GM18873 (cell line): ENCODE measurements around the gene SMIM17.

ENCODE experiments used
- ATAC-seq: cut with Tn5 transposase; IDR thresholded peaks from one replicate; pipeline ENCODE4 v1.9.1; 2021; ENCODE audit warnings: mild to moderate bottlenecking, moderate library complexity, moderate number of reproducible peaks; ENCODE audit not compliant: unreplicated experiment, low FRiP score

Gene SMIM17

DNA sequence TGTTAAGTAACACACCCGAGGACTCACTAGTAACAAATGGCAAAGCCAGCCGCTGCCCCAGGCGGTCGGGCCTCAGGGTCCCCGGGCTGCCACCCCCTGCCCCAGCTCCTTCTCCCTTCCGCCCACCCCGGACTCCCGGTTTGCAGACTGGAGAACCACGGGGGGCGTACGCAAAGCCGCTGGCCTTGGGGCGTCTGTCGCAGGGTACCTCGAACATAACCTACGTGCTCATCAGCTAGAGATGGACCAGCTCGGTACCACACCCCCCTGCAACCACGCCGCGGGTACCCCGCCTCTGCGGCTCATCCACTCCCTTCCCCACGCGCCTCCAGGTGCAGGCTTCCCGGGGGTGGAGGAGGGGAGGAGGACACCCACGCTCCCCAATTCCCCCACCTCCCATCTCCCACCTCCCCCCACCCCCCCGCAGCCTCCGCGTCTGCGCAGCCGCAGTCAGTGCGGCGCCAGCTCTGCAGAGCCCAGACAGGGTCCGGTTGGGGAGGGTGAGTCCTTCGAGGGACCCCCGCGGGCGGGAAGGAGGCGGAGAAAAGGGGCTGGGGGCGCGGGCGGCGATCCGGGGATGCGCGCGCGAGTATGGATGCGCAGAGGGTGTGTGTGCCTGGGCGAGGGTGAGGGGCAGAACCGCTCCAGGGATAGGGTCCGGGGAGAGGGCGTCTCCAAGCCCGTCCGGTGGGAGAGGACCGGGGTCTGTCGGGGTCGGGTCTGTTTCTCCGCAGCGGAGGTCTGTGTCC is at the start of gene SMIM17:
SMIM17 (plus strand) TSS at position 449 of the 749 bp plus-strand sequence. CDS start 2,509 bp downstream, outside the sequence.
- ATAC-seq, result no peak

DNA sequence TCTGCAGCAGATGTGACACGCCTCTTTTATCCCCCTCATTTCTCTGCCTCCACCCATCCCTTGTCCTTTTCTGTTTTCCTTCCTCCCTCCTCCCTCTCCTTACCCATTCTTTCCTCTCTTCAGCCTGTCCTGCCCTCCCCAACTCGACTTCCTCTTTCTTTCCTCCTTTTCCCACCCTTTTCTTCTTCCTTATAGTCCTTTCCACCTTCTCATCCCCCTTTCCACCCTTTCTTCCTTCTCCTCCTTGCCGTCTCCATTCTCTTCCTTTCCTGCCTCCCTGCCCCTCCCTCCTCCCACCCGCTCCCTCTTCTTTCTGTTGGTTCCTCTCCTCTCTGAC is 48.5 kb upstream of the SMIM17 start:
- no peak for ATAC-seq

DNA sequence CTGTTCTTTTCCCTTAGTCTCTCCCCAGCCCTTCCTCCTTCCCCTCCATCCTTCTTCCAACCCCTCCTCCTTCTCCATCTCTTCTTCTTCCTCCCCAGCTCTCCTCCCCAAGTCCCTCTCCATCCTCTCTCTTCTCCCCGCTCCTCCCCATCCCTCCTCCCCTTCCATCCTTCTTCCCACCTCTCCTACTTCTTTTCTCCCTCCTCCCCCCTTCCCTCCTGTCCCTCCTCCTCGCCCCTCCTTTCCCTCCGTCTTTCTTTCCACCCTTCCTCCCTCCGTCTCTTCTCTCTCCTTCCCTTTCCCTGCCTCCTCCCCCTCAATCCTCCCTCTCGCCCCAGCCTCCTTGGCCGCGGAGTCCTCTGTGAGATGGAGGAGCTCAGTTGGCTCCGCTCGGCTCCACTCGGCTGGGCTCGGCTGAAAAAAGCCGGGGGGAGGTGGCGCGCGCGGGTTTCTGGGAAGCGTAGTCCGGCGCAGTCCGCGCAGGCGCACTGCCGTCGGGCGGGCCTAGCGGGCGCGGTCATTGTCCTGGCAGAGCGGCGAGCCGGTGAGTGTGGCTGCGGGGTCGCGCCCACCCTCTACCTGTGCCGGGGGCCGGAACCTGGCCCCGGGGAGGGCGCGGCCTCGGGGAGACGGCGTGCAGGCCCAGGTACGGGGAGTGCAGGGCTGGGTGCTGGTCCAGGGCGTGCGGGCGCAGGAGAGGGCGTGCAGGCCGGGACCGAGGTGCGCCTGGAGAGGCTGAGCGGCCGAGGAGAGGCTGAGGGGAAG is 48.0 kb upstream of the SMIM17 start, which contains the start of gene ZNF71:
ZNF71 (plus strand) TSS at position 520 of the 765 bp plus-strand sequence. CDS start 6,257 bp downstream, outside the sequence.
- ATAC-seq, result peak; percentile 67

DNA sequence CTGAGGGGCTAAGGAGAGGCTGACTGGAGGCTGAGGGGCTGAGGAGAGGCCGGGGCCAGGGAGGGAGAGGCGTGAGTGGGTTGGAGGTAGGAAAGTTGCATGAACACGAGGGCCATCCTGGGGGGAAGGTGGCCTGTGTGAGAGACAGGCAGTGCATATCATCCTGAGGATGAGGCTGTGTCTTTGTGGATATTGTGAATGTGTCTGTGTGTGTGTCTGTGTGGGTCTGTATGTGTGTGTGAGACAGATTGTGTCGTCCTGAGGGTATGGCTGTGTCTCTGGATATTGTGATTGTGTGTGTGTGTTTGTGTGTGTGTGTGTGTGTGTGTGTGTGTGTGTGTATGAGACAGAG is 47.4 kb upstream of the SMIM17 start:
- ATAC-seq, result peak; percentile 18

DNA sequence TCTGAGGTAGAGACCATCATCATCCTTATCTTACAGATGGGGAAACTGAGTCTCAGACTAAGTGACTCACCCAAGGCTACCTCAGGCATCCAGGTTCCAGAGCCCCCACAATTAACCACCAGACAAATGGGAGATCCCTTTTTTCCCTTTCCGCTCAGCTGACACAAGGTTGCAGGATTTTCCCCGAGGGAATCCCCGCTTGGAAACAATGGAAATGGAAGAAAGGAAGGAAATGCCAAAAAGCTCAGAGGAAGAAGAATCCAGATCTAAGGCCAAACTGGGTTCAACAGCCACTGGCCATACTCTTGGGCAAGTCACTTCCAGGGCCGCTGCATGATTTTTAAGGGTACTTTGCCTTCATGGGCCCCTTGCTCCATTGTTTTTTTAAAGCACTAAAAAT is 46.3 kb upstream of the SMIM17 start:
- ATAC-seq, result no peak

DNA sequence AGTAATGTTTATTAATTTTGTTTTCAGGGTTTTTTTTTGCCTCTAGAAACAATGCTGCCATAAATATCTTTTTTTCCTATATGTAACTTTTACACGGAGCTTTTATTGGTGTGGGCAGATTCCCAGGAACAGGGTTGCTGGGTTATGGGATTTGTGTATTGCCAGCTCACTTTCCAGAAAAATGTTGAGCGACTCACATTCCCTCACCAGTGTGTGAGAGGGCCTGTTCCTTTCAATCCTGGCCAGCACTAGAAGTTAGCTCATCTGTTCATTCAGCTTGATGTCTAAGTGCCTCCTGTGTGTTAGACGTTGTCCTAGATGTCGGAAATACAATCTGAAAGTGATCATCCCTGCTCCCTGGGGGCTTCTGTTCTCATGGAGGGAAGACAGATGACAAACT is 45.3 kb upstream of the SMIM17 start:
- ATAC-seq, result no peak

DNA sequence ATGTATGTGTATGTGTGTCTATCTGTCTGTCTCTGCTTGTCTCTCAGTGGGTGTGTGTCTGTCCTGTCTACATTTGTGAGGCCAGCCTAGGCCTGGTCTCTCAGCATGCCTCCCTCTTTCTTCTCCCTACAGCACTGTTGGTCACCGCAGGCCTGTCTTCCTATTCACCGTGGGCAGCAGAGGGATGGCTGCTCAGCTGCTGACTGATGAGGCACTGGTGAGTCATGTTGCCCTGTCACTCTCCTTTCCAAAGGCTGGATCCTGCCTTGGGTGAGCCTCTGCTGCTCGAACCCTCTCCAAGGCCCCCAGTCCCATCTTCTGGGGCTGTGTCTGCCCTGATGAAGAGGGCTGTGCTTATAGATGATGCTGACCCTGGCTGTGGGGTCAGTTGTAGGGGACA is 41.6 kb upstream of the SMIM17 start:
- no peak for ATAC-seq

DNA sequence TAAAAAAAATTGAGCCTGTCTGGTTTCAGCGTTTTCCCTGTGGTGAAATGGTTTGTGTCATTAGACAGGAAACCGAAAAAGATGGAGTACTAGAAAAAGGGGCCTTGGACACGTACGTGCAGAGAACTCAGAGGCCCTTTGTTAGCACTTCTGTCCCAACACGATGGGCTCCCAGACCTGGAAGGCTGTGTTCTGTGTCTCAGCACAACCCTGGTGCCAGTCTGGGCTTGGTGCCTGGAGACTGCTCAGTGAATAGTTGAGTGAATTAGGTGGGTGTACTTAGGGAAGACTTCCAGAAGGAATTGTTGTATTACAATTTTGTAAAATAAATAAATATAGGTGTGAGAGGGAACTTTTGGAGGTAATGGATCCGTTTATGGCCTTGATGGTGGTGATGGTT is 39.1 kb upstream of the SMIM17 start:
- ATAC-seq, result no peak

DNA sequence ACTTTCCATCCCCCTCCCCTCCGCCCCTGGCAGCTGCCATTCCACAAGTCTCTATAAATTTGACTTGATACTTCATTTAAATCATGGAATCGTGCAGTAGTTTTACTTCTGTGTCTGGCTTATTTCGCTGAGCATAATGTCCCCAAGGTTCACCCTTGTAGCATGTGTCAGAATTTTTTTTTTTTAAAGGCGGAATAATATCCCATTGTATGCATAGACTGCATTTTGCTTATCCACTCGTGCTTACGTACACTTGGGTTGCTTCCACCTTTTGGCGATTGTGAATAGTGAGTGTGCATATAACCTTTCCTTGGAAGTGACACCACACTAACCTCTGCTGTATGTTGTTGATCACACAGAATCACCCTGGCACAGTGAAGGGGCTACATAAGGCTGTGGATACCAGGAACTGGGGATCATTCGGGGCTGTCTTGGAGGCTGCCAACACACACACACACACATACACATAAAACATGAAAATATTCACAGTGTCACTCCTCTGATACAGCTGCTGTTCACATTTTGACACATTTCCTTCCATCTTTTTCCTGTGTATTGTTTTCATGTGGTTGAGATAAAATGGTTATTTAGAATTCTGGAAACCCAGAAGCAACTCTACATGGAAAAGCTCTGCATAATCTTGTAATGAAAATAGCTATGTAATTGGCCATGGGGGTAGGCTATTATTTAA is 34.5 kb upstream of the SMIM17 start:
- ATAC-seq, result no peak

DNA sequence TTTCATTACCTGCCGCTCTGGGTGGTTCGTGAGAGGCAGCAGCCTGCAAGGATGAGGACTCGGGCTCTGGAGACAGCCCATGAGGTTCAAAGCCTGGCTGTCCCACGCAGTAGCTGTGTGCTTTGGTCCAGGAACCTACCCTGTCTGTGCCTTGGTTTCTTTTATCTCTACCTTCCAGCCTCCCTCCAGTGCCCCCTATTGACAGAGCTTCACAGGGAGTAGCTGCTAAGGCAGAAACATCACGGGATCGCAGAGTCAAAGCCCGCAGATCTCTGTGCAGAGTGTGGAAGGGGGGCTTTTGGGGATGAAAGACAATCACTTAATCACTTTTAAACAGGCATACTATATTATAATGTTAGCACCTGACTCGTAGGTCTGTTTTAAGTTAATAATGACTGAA is 31.7 kb upstream of the SMIM17 start:
- no peak for ATAC-seq

DNA sequence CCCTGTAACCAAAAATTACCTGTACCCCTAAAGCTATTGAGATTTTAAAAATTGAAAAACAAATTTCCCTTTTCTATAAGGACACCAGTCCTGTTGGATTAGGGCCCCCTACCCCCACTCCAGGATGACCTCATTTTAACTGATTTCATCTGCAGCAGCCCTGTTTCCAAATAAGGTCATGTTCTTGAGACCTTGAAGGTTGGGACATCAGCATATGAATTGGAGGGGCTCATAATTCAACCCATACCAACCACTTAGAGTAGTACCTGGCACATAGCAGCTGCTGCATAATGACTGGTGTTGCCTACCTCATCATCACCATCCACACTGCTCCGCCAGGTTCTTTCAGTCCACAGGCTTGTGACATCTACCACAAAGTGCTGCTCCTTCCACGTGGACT is 30.2 kb upstream of the SMIM17 start:
- ATAC-seq, result no peak

DNA sequence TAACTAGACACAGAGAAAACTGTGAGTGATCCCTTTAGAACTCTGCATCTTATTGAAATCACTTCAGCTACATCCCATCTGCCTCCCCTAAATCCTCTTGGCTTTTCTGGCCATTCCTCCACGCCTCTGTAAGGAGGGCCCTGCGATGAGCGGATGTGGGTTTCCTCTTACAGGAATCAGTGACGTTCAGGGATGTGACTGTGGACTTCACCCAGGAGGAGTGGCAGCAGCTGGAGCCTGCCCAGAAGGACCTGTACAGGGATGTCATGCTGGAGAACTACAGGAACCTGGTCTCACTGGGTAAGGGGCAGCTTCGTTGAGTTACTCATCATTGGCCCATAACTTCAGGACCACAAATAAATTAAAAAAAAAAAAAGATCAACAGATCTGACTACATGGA is 29.3 kb upstream of the SMIM17 start:
- ATAC-seq, result no peak

DNA sequence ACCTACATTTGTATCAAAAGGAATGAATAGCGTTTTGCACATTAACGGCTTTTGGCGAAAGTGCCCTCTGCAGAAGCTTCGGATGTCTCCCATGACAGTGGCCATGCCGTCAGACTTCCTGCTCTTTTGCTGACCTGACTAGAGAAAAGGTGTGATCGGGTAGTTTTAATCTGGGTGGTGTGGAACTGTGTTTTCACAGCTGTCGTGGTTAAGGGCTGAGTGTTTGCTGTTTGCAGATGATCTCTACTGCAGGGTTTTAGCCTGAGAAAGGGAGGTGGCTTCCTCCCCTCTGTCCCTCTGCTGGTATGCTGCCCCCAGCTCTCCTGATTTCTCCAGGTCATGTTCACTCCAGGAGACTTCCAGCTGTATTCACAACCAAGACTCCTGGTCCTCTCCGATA is 25.4 kb upstream of the SMIM17 start:
- no peak for ATAC-seq

DNA sequence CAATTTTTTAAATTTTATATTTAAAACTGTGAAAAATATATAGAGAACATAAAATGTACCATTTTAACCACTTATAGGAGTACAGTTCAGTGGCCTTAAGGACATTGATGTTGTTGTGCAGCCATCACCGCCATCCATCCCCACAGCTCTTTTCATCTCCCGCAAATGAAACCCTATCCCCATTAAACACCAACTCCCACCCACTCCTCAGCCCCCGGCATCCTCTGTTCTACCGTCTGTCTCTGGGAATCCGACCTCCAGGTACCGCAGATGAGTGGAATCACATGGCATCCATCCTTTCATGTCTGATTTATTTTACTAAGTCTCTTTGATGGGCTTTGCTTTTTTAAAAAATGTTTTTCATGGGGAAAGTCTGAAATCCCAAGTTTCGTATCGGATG is 23.8 kb upstream of the SMIM17 start:
- ATAC-seq, result no peak

DNA sequence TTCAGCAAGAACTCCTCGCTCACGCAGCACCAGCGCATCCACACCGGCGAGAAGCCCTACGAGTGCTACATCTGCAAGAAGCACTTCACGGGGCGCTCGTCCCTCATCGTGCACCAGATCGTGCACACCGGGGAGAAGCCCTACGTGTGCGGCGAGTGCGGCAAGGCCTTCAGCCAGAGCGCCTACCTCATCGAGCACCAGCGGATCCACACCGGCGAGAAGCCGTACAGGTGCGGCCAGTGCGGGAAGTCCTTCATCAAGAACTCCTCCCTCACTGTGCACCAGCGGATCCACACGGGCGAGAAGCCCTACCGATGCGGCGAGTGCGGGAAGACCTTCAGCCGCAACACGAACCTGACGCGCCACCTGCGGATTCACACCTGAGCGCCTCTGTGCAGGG is 20.6 kb upstream of the SMIM17 start:
- ATAC-seq, result no peak

DNA sequence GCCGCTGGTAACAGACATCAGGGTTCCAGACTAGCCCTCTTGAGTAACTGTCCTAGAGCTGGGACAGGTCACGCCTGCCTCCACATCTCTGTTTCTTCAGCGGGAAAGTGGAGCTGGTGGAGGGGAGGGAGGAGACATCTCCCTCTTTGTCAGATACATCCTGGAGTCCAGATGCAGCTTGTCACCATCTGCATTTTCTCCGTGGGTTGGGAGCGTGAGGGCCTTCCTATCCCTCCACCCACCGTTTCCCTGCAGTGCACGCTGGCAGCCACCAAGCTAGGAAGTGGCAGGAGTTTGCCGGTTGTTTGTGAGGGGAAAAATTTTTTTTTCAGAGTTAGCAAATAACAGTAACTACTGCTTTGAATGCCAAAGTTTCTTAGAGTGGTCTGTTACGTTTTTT is 20.0 kb upstream of the SMIM17 start:
- ATAC-seq, result no peak

DNA sequence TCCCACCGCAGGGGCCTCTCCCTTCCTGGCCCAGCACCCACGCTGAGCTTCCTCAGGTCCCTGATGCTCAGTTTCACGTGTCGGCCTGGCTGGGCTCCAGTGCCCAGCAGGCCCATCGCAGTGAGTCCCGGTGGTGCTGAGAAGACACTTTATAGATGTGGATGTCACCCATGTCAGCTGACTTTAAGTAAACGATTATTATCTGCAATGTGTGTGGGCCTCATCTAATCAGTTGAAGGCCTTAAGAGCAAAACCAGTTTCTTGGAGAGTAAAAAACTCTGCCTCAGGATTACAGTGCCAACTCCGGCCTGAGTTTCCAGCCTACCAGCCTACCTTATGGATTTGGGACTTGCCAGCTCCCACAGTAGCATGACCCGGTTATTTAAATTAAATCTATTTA is 17.3 kb upstream of the SMIM17 start:
- ATAC-seq, result no peak

DNA sequence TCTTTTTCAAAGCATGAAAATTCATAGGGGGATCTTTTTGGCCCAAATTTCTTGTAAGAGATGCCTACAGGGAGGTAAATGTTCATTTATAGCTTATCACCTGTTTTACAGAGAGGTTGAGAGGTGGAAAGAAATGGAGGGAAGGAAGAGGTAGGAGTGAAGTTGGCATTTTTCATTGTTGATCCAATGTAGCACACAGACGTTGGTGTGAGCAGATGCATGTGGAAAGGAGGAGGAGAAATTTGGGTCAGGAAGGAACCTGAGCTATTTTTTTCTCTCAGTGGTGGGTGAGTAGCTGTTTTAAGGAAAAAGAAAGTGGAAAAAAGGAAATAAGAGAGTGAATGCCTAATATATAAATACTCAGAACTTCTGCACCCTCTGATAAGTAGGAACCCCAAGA is 9.9 kb upstream of the SMIM17 start:
- no peak for ATAC-seq

DNA sequence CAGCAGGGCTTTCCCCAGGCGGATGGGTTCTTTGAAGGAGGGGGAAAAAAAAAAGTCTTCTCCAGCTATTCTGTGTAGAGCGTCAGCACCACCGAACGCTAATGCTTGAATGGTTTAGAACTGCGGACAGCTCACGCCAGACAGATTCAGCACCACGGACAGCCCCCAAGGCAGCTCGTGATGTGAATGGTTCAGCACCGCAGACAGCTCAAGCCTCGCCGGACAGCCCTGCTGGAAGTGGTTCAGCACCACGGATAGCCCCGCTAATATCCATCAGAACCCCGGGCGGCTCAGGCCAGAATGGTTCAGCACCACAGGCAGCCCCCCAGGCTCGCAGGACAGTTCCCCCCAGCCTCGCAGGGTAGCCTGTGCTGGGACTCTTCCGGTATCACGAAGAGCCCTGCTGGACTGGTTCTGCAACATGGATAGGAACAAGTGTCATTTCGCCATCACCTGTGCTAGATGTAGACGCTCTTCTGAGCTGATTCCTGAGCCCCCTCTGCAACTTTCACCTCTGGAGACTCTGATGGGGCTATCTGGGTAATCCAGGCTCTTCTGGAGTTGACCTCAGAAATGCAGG is 4.9 kb upstream of the SMIM17 start:
- no peak for ATAC-seq

DNA sequence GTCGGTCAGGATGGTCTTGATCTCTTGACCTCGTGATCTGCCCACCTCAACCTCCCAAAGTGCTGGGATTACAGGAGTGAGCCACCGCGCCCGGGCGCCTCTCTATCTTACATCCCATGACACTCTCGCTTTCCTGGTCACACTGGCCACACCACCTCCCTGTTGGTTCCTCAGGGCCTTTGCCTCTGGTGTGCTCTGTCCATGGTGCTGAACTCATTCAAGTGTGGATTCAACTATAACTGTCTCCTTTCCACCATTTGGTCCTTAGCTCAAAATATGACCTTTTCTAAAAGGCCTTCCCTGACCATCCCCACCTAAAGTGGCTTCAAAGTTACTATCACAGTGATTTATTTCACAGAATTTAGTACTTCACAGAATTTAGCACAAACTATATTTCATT is 3.7 kb upstream of the SMIM17 start:
- ATAC-seq, result no peak

DNA sequence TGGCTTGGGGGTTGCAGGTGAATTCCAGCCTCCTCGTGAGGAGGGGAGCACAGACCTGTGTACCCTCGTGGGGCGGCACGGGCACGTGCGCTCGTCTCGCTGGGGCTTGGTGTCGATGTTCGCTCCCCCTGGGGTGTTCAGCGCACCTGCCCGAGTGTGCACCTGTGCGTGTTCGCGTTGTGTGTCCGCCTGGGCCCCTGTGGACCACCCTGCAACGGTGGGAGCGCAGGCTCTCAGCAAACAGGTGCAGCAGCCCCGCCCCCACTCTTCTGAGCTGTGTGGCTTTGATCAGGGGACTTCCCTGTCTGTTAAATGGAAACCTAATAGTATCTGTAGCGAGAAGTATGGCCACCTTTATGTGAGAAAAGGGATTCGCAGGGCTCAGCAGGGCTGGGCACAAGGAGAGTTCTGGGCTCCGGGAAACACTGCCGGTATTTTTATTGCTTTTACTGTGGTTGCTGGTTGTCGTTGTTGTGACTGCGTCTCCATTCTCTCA is 549 bp downstream of the SMIM17 start:
- no peak for ATAC-seq
